Brain pericyte (primary cell): ENCODE measurements around the gene S100A11.
A peak's percentile ranks its signal among the peaks of the same experiment; 100 is the strongest.

ENCODE experiments used
- DNase-seq: peaks from one replicate; pipeline ENCODE4 v3.0.0-alpha.2; 2012; ENCODE audit warnings: low read depth, low spot score

Gene S100A11

GRCh38 chr1:152003846-152004442 is 32.9 kb downstream of the S100A11 start:
- no peak for DNase-seq

GRCh38 chr1:152002960-152003359 is 33.8 kb downstream of the S100A11 start:
- no peak for DNase-seq

GRCh38 chr1:152001631-152002584 is 34.9 kb downstream of the S100A11 start:
- no peak for DNase-seq

GRCh38 chr1:152000964-152001630 is 35.7 kb downstream of the S100A11 start:
- no peak for DNase-seq

- no peak for DNase-seq
Measured at GRCh38 chr1:151998611-151999362, 38.0 kb downstream of the S100A11 start.

GRCh38 chr1:151997284-151997570 is 39.6 kb downstream of the S100A11 start:
- no peak for DNase-seq

GRCh38 chr1:151995774-151996173 is 41.0 kb downstream of the S100A11 start:
- DNase-seq, result no peak

- peak; percentile 54 for DNase-seq
Measured at GRCh38 chr1:151994956-151995355, 41.8 kb downstream of the S100A11 start.

- DNase-seq, result no peak
Measured at GRCh38 chr1:151993734-151994496, 42.9 kb downstream of the S100A11 start, which contains the start of gene S100A10. TSS of gene S100A10 (minus strand) at chr1:151993859. CDS start at chr1:151986230, 7,629 bp downstream.

GRCh38 chr1:151993084-151993733 is 43.6 kb downstream of the S100A11 start:
- DNase-seq, result no peak

GRCh38 chr1:151992303-151993083 is 44.3 kb downstream of the S100A11 start:
- no peak for DNase-seq

- DNase-seq, result no peak
Measured at GRCh38 chr1:151991663-151992302, 45.0 kb downstream of the S100A11 start.

- peak; percentile 56 for DNase-seq
Measured at GRCh38 chr1:151990856-151991198, 46.0 kb downstream of the S100A11 start.

GRCh38 chr1:151990058-151990855 is 46.5 kb downstream of the S100A11 start:
- DNase-seq, result no peak

GRCh38 chr1:151989211-151989862 is 47.5 kb downstream of the S100A11 start:
- no peak for DNase-seq

GRCh38 chr1:151988405-151988923 is 48.3 kb downstream of the S100A11 start:
- DNase-seq, result no peak

GRCh38 chr1:151986501-151987190 is 50.2 kb downstream of the S100A11 start:
- no peak for DNase-seq
